ENCODE data around the gene ACAD10. TPM values are rescaled to one million over a fixed set of nuclear protein-coding genes. Genes with fewer than 3 reads are reported as not detected.

ACAD10 gene
- total and polyA plus RNA-seq, 9 donors = 14.2 to 27.0 (median 21.7) TPM

GRCh38 chr12:111748867-111749266 lies 63.0 kb downstream of the ACAD10 start:
- Histone ChIP-seq H3K36me3 (no peaks in the 10 kb centered on the region), H3K27ac (no peak overlapping the region), H3K4me3 (no peak overlapping the region), H3K27me3 (no peaks in the 10 kb centered on the region), H3K9me3 (no peaks in the 10 kb centered on the region), H3K4me1 (ENCODE audit: insufficient read depth) (no peaks in the 10 kb centered on the region)
- 84 to 88% (median 84%) methylated on average over 7 of the region's 7 CpGs for WGBS, 3 donors
- intact Hi-C loops (cut with DNase I) = no loop called here
- DNase-seq = no peak
- no peak for TF ChIP-seq CTCF (IDR thresholded peaks at IDR 0.05)
- no peak for TF ChIP-seq EP300 (IDR thresholded peaks at IDR 0.05)
- TF ChIP-seq POLR2A (IDR thresholded peaks at IDR 0.05) = no peak

GRCh38 chr12:111749391-111749790 lies 63.5 kb downstream of the ACAD10 start:
- H3K27ac ChIP-seq = no peak overlapping the region
- H3K36me3 ChIP-seq = no peaks in the 10 kb centered on the region
- DNase-seq = no peak
- no peaks in the 10 kb centered on the region for H3K27me3 ChIP-seq
- intact Hi-C loops (cut with DNase I) = no loop called here
- no peak for TF ChIP-seq CTCF (IDR thresholded peaks at IDR 0.05)
- TF ChIP-seq EP300 (IDR thresholded peaks at IDR 0.05) = no peak
- TF ChIP-seq POLR2A (IDR thresholded peaks at IDR 0.05) = no peak
- WGBS, 3 donors = 82 to 83% (median 83%) methylated on average over 4 of the region's 4 CpGs
- peaks cover under 1% of the 10 kb centered on the region for H3K4me1 ChIP-seq (ENCODE audit: insufficient read depth)
- no peaks in the 10 kb centered on the region for H3K9me3 ChIP-seq
- no peak overlapping the region for H3K4me3 ChIP-seq

GRCh38 chr12:111753144-111753881 lies 67.5 kb downstream of the ACAD10 start:
- Histone ChIP-seq H3K9me3 (no peaks in the 10 kb centered on the region), H3K4me1 (ENCODE audit: insufficient read depth) (peaks cover 3% of the 10 kb centered on the region), H3K27me3 (no peaks in the 10 kb centered on the region), H3K27ac (no peak overlapping the region), H3K4me3 (no peak overlapping the region), H3K36me3 (no peaks in the 10 kb centered on the region)
- TF ChIP-seq EP300 (IDR thresholded peaks at IDR 0.05) (no peak), CTCF (IDR thresholded peaks at IDR 0.05) (peak; percentile 75 to 80 (median 78))
- peak; percentile 52 to 79 (median 70) for DNase-seq
- WGBS, 3 donors = 58 to 72% (median 63%) methylated on average over 23 of the region's 23 CpGs
- intact Hi-C loops (cut with DNase I) = loop anchor here (2.0 to 5.0 kb wide), 3 partner anchors 57 to 59 kb away; no protein-coding TSS in a partner anchor

- H3K4me3 ChIP-seq = no peak overlapping the region
- TF ChIP-seq POLR2A (IDR thresholded peaks at IDR 0.05) = no peak
- TF ChIP-seq CTCF (IDR thresholded peaks at IDR 0.05) = no peak
- no peaks in the 10 kb centered on the region for H3K36me3 ChIP-seq
- peak overlapping the region in 1 of 2 donors; percentile 31 for H3K27ac ChIP-seq
- H3K27me3 ChIP-seq = no peaks in the 10 kb centered on the region
- intact Hi-C loops (cut with DNase I) = loop anchor here in 2 of 4 donors (5.0 kb wide), 1 partner anchor 58 kb away; no protein-coding TSS in a partner anchor
- peaks cover 3% of the 10 kb centered on the region for H3K4me1 ChIP-seq (ENCODE audit: insufficient read depth)
- no peaks in the 10 kb centered on the region for H3K9me3 ChIP-seq
- DNase-seq = peak in 2 of 5 donors; percentile 48 to 52
- 42 to 59% (median 55%) methylated on average over 8 of the region's 8 CpGs for WGBS, 3 donors
These were observed 68.8 kb downstream of the ACAD10 start for GRCh38 chr12:111754671-111755070.
